GM21360 (cell line): Measurements from ENCODE around the gene TRIOBP.
"Not testable (repeated sequence)": the region's sequence is repeated elsewhere in the genome, so short reads cannot be mapped to it uniquely, and the experiment has no call there.

Source experiments
- ATAC-seq: cut with Tn5 transposase; IDR thresholded peaks from one replicate; pipeline ENCODE4 v1.9.1; 2021; ENCODE audit warnings: mild to moderate bottlenecking, moderate library complexity; ENCODE audit not compliant: unreplicated experiment

Gene TRIOBP

GRCh38 chr22:37771702-37772427, 75.0 kb downstream of the TRIOBP start:
- ATAC-seq = no peak

- ATAC-seq = no peak
These were observed 77.9 kb downstream of the TRIOBP start for GRCh38 chr22:37774728-37775127.

- no peak for ATAC-seq
These were observed 79.2 kb downstream of the TRIOBP start for GRCh38 chr22:37775785-37776638.

- ATAC-seq = no peak
These were observed 79.8 kb downstream of the TRIOBP start for GRCh38 chr22:37776639-37777005.

- ATAC-seq = no peak
These were observed 80.4 kb downstream of the TRIOBP start for GRCh38 chr22:37777122-37777687.

GRCh38 chr22:37778370-37779009, 81.6 kb downstream of the TRIOBP start:
- no peak for ATAC-seq

GRCh38 chr22:37781434-37782059, 84.7 kb downstream of the TRIOBP start:
- no peak for ATAC-seq

GRCh38 chr22:37782340-37783168, 85.7 kb downstream of the TRIOBP start:
- no peak for ATAC-seq

GRCh38 chr22:37784829-37785495, 88.1 kb downstream of the TRIOBP start:
- ATAC-seq = no peak

GRCh38 chr22:37790234-37790633, 93.4 kb downstream of the TRIOBP start:
- no peak for ATAC-seq

GRCh38 chr22:37792494-37792893, 95.6 kb downstream of the TRIOBP start:
- ATAC-seq = no peak

GRCh38 chr22:37794376-37794775, 97.5 kb downstream of the TRIOBP start:
- ATAC-seq = no peak

- ATAC-seq = no peak
These were observed 99.2 kb downstream of the TRIOBP start for GRCh38 chr22:37796079-37796478.

GRCh38 chr22:37797259-37797658, 100.4 kb downstream of the TRIOBP start:
- not testable (repeated sequence) for ATAC-seq

GRCh38 chr22:37797874-37798500, 101.1 kb downstream of the TRIOBP start:
- ATAC-seq = no peak

- not testable (repeated sequence) for ATAC-seq
These were observed 103.1 kb downstream of the TRIOBP start for GRCh38 chr22:37799979-37800378.

GRCh38 chr22:37801946-37802309, 105.1 kb downstream of the TRIOBP start:
- no peak for ATAC-seq

- ATAC-seq = no peak
These were observed 105.7 kb downstream of the TRIOBP start for GRCh38 chr22:37802310-37803194.
